ENCODE results near the gene MMP3.

Gene MMP3

DNA sequence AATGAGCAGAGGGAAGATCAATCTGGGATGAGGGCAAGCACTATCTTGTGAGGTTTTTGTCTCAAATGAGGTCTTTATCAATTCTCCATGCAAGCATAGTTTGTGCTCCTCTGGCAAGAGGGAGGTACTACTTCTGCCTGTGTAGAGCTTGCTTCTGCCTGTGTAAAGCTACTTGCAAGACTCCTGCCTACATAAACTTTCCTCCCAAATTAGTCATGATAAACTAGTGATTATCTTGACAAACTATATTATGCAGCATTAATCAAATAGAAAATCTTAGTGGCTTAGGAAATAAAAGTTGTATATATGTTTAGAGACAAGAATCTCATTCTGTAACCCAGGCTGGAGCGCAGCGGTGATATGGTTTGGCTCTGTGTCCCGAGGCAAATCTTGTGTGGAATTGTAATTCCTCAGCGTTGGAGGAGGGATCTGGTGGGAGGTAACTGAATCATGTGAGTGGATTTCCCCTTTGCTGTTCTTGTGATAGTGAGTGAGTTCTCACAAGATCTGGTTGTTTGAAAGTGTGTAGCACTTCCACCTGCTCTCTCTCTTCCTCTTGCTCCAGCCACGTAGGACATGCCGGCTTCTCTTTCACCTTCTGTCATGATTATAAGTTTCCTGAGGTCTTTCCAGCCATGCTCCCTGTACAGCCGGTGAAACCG lies 54.9 kb downstream of the MMP3 start:
- DNase-seq (ENCODE audit: low read depth): no peak
